Neural progenitor cell (in vitro differentiated cells): ENCODE data around the gene RNF115. TPM values are rescaled to one million over a fixed set of nuclear protein-coding genes. Genes with fewer than 3 reads are reported as not detected.

Experiments used
- DNase-seq: peaks from one replicate; pipeline ENCODE4 v3.0.0-alpha.2; 2016; ENCODE audit warnings: low spot score
- H2AFZ ChIP-seq: fragments of 200-600 bp; sonication (generic); replicated peaks from 2 replicates; pipeline ENCODE4 v1.6.1; 2016; ENCODE audit warnings: antibody characterized with exemption
- H3F3A ChIP-seq: fragments of 200-600 bp; sonication (generic); 2 replicates; pipeline ENCODE4 v1.6.1; 2016; ENCODE audit warnings: antibody characterized with exemption, low read depth
- H3K27ac ChIP-seq: fragments of 200-600 bp; sonication (generic); 2 replicates; pipeline ENCODE4 v1.5.1; 2016; ENCODE audit warnings: mild to moderate bottlenecking
- H3K27me3 ChIP-seq: fragments of 200-600 bp; sonication (generic); 2 replicates; pipeline ENCODE4 v1.6.1; 2016; ENCODE audit warnings: mild to moderate bottlenecking, moderate library complexity
- H3K36me3 ChIP-seq: fragments of 200-600 bp; sonication (generic); 2 replicates; pipeline ENCODE4 v1.5.1; 2016
- H3K4me1 ChIP-seq: fragments of 200-600 bp; sonication (generic); 2 replicates; pipeline ENCODE4 v1.6.1; 2016; ENCODE audit warnings: mixed run types
- H3K4me2 ChIP-seq: fragments of 200-600 bp; sonication (generic); 2 replicates; pipeline ENCODE4 v1.6.1; 2016
- H3K4me3 ChIP-seq: fragments of 200-600 bp; sonication (generic); 2 replicates; pipeline ENCODE4 v1.5.1; 2016
- H3K79me2 ChIP-seq: fragments of 200-600 bp; sonication (generic); 2 replicates; pipeline ENCODE4 v1.6.1; 2016; ENCODE audit warnings: low read depth
- H3K9ac ChIP-seq: fragments of 200-600 bp; sonication (generic); 2 replicates; pipeline ENCODE4 v1.6.1; 2016
- H3K9me3 ChIP-seq: fragments of 200-600 bp; sonication (generic); 2 replicates; pipeline ENCODE4 v1.5.1; 2016; ENCODE audit warnings: low read depth
- H4K20me1 ChIP-seq: fragments of 200-600 bp; sonication (generic); 2 replicates; pipeline ENCODE4 v1.6.1; 2016; ENCODE audit warnings: low read depth
- H3K27ac Mint-ChIP-seq: 3 replicates; pipeline ENCODE4 v1.8.0; 2021; ENCODE audit warnings: mixed read lengths
- H3K27me3 Mint-ChIP-seq: 2 replicates; pipeline ENCODE4 v1.8.0; 2022; ENCODE audit warnings: low read depth, mild to moderate bottlenecking, inconsistent platforms, moderate library complexity, mixed read lengths; ENCODE audit not compliant: insufficient read depth
- H3K36me3 Mint-ChIP-seq: 3 replicates; pipeline ENCODE4 v1.8.0; 2021; ENCODE audit warnings: mixed read lengths
- H3K4me1 Mint-ChIP-seq: 3 replicates; pipeline ENCODE4 v1.8.0; 2021; ENCODE audit warnings: mixed read lengths
- H3K4me3 Mint-ChIP-seq: 3 replicates; pipeline ENCODE4 v1.8.0; 2021; ENCODE audit warnings: mild to moderate bottlenecking, moderate library complexity, mixed read lengths
- H3K9me3 Mint-ChIP-seq: 3 replicates; pipeline ENCODE4 v1.8.0; 2020; ENCODE audit warnings: mixed read lengths
- CTCF ChIP-seq: fragments of 200-600 bp; sonication (generic); IDR thresholded peaks from 2 replicates; pipeline ENCODE4 v1.5.1; 2017; ENCODE audit warnings: antibody characterized with exemption, mild to moderate bottlenecking
- EZH2 ChIP-seq: fragments of 200-600 bp; sonication (generic); IDR thresholded peaks from 2 replicates; pipeline ENCODE4 v1.6.1; 2017; ENCODE audit warnings: antibody characterized with exemption, mild to moderate bottlenecking, moderate library complexity
- EZH2phosphoT487 ChIP-seq: fragments of 200-600 bp; sonication (generic); IDR thresholded peaks from 2 replicates; pipeline ENCODE4 v1.6.1; 2017; ENCODE audit warnings: antibody characterized with exemption
- total RNA-seq: library from RNA; depleted of rRNA; stranded (reverse); fragments of >200 nt; gene quantifications from 2 replicates; pipeline ENCODE4 v1.2.3, GENCODE V29; 2015; ENCODE audit warnings: low replicate concordance

Gene RNF115
- total RNA-seq, 1 donor from 2014 or later: 12.9 TPM

GRCh38 chr1:145804235-145805045, 19.5 kb downstream of the RNF115 start:
- H3K27ac Mint-ChIP-seq: no peak overlapping the region
- H3K36me3 ChIP-seq: no peaks in the 10 kb centered on the region
- no peaks in the 10 kb centered on the region for H3K27me3 Mint-ChIP-seq
- peaks cover 9% of the 10 kb centered on the region for H3F3A ChIP-seq
- no peaks in the 10 kb centered on the region for H3K9me3 ChIP-seq
- H3K27me3 ChIP-seq: no peaks in the 10 kb centered on the region
- H3K4me2 ChIP-seq: no peak overlapping the region
- no peak overlapping the region for H2AFZ ChIP-seq
- H3K4me1 ChIP-seq: peaks cover 25% of the 10 kb centered on the region
- H3K4me1 Mint-ChIP-seq: peaks cover 20% of the 10 kb centered on the region
- H3K9me3 Mint-ChIP-seq: no peaks in the 10 kb centered on the region
- H3K36me3 Mint-ChIP-seq: peaks cover 4% of the 10 kb centered on the region
- H3K4me3 ChIP-seq: no peak overlapping the region
- peaks cover 27% of the 10 kb centered on the region for H4K20me1 ChIP-seq
- no peak overlapping the region for H3K9ac ChIP-seq
- H3K79me2 ChIP-seq: peaks cover 96% of the 10 kb centered on the region
- no peak overlapping the region for H3K27ac ChIP-seq
- no peak overlapping the region for H3K4me3 Mint-ChIP-seq
- TF ChIP-seq EZH2phosphoT487: no peak
- no peak for TF ChIP-seq CTCF
- no peak for TF ChIP-seq EZH2
- no peak for DNase-seq

GRCh38 chr1:145799806-145800205, 24.1 kb downstream of the RNF115 start:
- Mint-ChIP-seq H3K36me3 (peaks cover 32% of the 10 kb centered on the region), H3K4me1 (peaks cover 10% of the 10 kb centered on the region), H3K27me3 (no peaks in the 10 kb centered on the region), H3K9me3 (peaks cover 28% of the 10 kb centered on the region), H3K27ac (no peak overlapping the region), H3K4me3 (no peak overlapping the region)
- peaks cover 75% of the 10 kb centered on the region for H3K79me2 ChIP-seq
- H3K9ac ChIP-seq: no peak overlapping the region
- no peak for DNase-seq
- peaks cover 17% of the 10 kb centered on the region for H3K4me1 ChIP-seq
- H3K9me3 ChIP-seq: peaks cover 7% of the 10 kb centered on the region
- peaks cover 9% of the 10 kb centered on the region for H3F3A ChIP-seq
- TF ChIP-seq EZH2phosphoT487 (no peak), CTCF (no peak), EZH2 (no peak)
- no peak overlapping the region for H3K4me2 ChIP-seq
- no peaks in the 10 kb centered on the region for H3K27me3 ChIP-seq
- no peaks in the 10 kb centered on the region for H3K36me3 ChIP-seq
- no peak overlapping the region for H3K4me3 ChIP-seq
- no peak overlapping the region for H3K27ac ChIP-seq
- H4K20me1 ChIP-seq: peaks cover 12% of the 10 kb centered on the region
- H2AFZ ChIP-seq: no peak overlapping the region

GRCh38 chr1:145796753-145797152, 27.1 kb downstream of the RNF115 start:
- Mint-ChIP-seq H3K4me1 (no peaks in the 10 kb centered on the region), H3K4me3 (no peak overlapping the region), H3K27me3 (no peaks in the 10 kb centered on the region), H3K27ac (no peak overlapping the region), H3K36me3 (peaks cover 40% of the 10 kb centered on the region), H3K9me3 (peaks cover 28% of the 10 kb centered on the region)
- H3K9me3 ChIP-seq: peaks cover 7% of the 10 kb centered on the region
- no peak overlapping the region for H3K9ac ChIP-seq
- H3K4me1 ChIP-seq: no peaks in the 10 kb centered on the region
- TF ChIP-seq CTCF (no peak), EZH2phosphoT487 (no peak), EZH2 (no peak)
- H3K4me2 ChIP-seq: no peak overlapping the region
- H3K36me3 ChIP-seq: no peaks in the 10 kb centered on the region
- H3K27me3 ChIP-seq: no peaks in the 10 kb centered on the region
- DNase-seq: no peak
- no peak overlapping the region for H2AFZ ChIP-seq
- no peak overlapping the region for H3K4me3 ChIP-seq
- no peak overlapping the region for H3K27ac ChIP-seq
- H3K79me2 ChIP-seq: peaks cover 48% of the 10 kb centered on the region
- H3F3A ChIP-seq: no peaks in the 10 kb centered on the region
- no peaks in the 10 kb centered on the region for H4K20me1 ChIP-seq
